Gastrocnemius medialis (tissue), 4 donors: ENCODE data around the gene ALDH1A2. TPM values are rescaled to one million over a fixed set of nuclear protein-coding genes. Genes with fewer than 3 reads are reported as not detected.
A peak's percentile ranks its signal among the peaks of the same experiment; 100 is the strongest.

Source experiments
- ATAC-seq, 2 donors: fragments of 150-250 bp; one replicate each; pipeline ENCODE4 v1.9.1; 2016
- DNase-seq, 2 donors: peaks; one replicate each; pipeline ENCODE4 v3.0.0-alpha.2; 2019
- H3K27ac ChIP-seq, 4 donors: fragments of 200-600 bp; sonication (generic); 1 replicate in 1 of 4; 2 replicates in 3 of 4; pipeline ENCODE4 v1.5.1; 2016 to 2018; ENCODE audit warnings: mild to moderate bottlenecking in 2 of 4, moderate library complexity in 1 of 4
- H3K27me3 ChIP-seq, 3 donors: fragments of 200-600 bp; sonication (generic) in 2 of 3; 1 replicate in 1 of 3; 2 replicates in 2 of 3; pipeline versions ENCODE4 v1.5.1 to v1.6.0; 2016 to 2019; ENCODE audit warnings: mild to moderate bottlenecking in 1 of 3, moderate library complexity in 1 of 3
- H3K36me3 ChIP-seq, 2 donors: fragments of 200-600 bp; sonication (generic) in 1 of 2; one replicate each; pipeline ENCODE4 v1.5.1; 2017 to 2018
- H3K4me1 ChIP-seq, 2 donors: fragments of 200-600 bp; sonication (generic) in 1 of 2; one replicate each; pipeline ENCODE4 v1.5.1; 2016 to 2017; ENCODE audit warnings: mild to moderate bottlenecking in 2 of 2
- H3K4me3 ChIP-seq, 4 donors: fragments of 200-600 bp; sonication (generic) in 3 of 4; 1 replicate in 1 of 4; 2 replicates in 3 of 4; pipeline ENCODE4 v1.5.1; 2016 to 2019; ENCODE audit warnings: mild to moderate bottlenecking in 2 of 4
- H3K9me3 ChIP-seq, 3 donors: fragments of 200-600 bp; sonication (generic) in 2 of 3; 1 replicate in 1 of 3; 2 replicates in 2 of 3; pipeline ENCODE4 v1.5.1; 2016 to 2019
- CTCF ChIP-seq, 5 experiments: fragments of 450-650 bp in 3 of 5; fragments of 200-600 bp in 2 of 5; sonication (generic) in 2 of 5; IDR thresholded peaks in 4 of 5; conservative IDR thresholded peaks in 1 of 5; 1 replicate in 4 of 5; 2 replicates in 1 of 5; pipeline ENCODE4 v1.5.1; 2016 to 2019; ENCODE audit warnings: antibody characterized with exemption in 5 of 5, mild to moderate bottlenecking in 3 of 5, moderate library complexity in 3 of 5
- POLR2A ChIP-seq, 2 donors: fragments of 450-650 bp; IDR thresholded peaks; one replicate each; pipeline ENCODE4 v1.6.1; 2017; ENCODE audit warnings: antibody characterized with exemption in 2 of 2, mild to moderate bottlenecking in 2 of 2, moderate library complexity in 2 of 2
- in situ Hi-C, 4 donors: fragments of 200-750 bp; cut with MboI; loops; one replicate each; pipeline versions ENCODE4 v1.15.0 to v1.8.0; 2017; ENCODE audit warnings: low sequenced_read_pairs in 4 of 4
- intact Hi-C: fragments of 100-400 bp; cut with DNase I; formaldehyde crosslinking; loops from one replicate; pipeline ENCODE4 v1.15.1; 2023; ENCODE audit warnings: low total_unique reads
- total RNA-seq, 4 donors: library from RNA; depleted of rRNA; stranded (reverse); fragments of >200 nt; gene quantifications; one replicate each; pipeline versions ENCODE4 v1.1.0 to v1.2.3, GENCODE V29; 2016

Gene ALDH1A2
- total RNA-seq, 4 donors from 2014 or later = 3.5 to 26.7 (median 5.8) TPM

GRCh38 chr15:58066042-58066867 is 744 bp upstream of the ALDH1A2 start:
- peak overlapping the region; percentile 54 to 62 (median 55) for H3K4me3 ChIP-seq
- DNase-seq (peak; percentile 19 to 31), ATAC-seq (peak; percentile 74 to 83)
- no peaks in the 10 kb centered on the region for H3K9me3 ChIP-seq
- H3K27me3 ChIP-seq = peaks cover 36 to 47% (median 41%) of the 10 kb centered on the region in 3 donors
- H3K36me3 ChIP-seq = no peaks in the 10 kb centered on the region
- TF ChIP-seq CTCF (IDR thresholded peaks at IDR 0.05 in 4 of 5, conservative IDR thresholded peaks at IDR 0.05 in 1 of 5) (peak; percentile 28 to 81 (median 69)), POLR2A (IDR thresholded peaks at IDR 0.05) (peak in 1 of 2 donors; percentile 2)
- H3K4me1 ChIP-seq = peaks cover 0 to 7% of the 10 kb centered on the region in 2 donors
- in situ Hi-C loops = loop anchor here in 3 of 4 donors (5.0 to 25.0 kb wide), 5 partner anchors 201 to 504 kb away; no protein-coding TSS in a partner anchor
- H3K27ac ChIP-seq = peak overlapping the region; percentile 4 to 51 (median 50)
- intact Hi-C loops = loop anchor here (5.0 to 10.0 kb wide), 2 partner anchors 204 to 511 kb away; no protein-coding TSS in a partner anchor

GRCh38 chr15:58064980-58065444 is 499 bp downstream of the ALDH1A2 start:
- Histone ChIP-seq H3K27me3 (peaks cover 36 to 53% (median 41%) of the 10 kb centered on the region in 3 donors), H3K36me3 (no peaks in the 10 kb centered on the region), H3K27ac (peak overlapping the region; percentile 44 to 60 (median 50)), H3K9me3 (no peaks in the 10 kb centered on the region), H3K4me1 (peaks cover 0 to 7% of the 10 kb centered on the region in 2 donors), H3K4me3 (peak overlapping the region; percentile 54 to 62 (median 55))
- intact Hi-C loops = loop anchor here (5.0 to 10.0 kb wide), 2 partner anchors 203 to 510 kb away; no protein-coding TSS in a partner anchor
- DNase-seq = peak in 1 of 2 donors; percentile 11
- in situ Hi-C loops = loop anchor here in 3 of 4 donors (5.0 to 25.0 kb wide), 5 partner anchors 200 to 503 kb away; no protein-coding TSS in a partner anchor
- TF ChIP-seq POLR2A (IDR thresholded peaks at IDR 0.05) (no peak), CTCF (IDR thresholded peaks at IDR 0.05 in 4 of 5, conservative IDR thresholded peaks at IDR 0.05 in 1 of 5) (no peak)
- ATAC-seq = peak in 1 of 2 donors; percentile 3

DNA sequence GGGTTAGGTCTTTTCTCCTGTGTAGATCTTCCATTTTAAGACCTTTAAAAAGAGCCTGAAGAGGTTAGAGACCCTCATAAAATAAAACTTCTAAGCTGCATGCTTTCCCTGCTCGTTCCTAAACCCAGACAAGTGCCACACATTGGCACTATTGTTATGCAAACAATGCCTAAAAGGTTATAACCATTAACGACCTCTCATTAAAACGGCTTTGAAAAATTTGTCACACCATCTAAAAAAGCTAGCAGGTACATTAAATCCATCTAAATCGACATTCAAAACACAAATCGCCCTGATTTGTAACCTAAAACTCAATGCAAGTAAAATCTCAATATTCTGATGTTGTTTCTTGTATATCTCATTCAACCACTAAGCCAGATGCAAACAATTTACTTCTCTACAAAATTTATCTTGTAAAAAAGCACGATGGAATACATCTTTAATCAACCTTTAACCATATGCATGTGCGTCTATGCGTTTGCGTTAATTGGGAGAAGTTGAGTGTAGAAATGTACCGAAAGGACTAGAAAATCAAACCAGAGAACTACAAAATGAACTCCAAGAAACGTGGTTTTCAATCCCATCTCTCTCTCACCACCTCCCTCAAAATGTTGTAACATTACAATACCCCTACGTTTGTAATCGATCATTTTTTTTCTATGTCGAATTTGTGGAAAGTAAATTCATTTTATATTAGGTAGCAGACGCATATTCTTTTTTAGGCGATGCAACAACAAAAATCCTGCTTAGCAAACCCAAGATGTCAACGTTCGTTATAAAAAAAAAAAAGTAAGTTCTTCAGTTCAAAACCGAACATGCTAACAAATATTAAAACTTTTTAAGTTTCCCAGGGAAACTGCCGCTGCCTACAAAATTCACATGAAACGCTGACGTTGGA is 1.2 kb downstream of the ALDH1A2 start:
- in situ Hi-C loops (loop anchor here in 3 of 4 donors (10.0 to 25.0 kb wide), 4 partner anchors 200 to 502 kb away; no protein-coding TSS in a partner anchor), intact Hi-C loops (loop anchor here (10.0 kb wide), 1 partner anchor 510 kb away; no protein-coding TSS in a partner anchor)
- peak overlapping the region; percentile 54 to 62 (median 55) for H3K4me3 ChIP-seq
- TF ChIP-seq POLR2A (IDR thresholded peaks at IDR 0.05) (no peak), CTCF (IDR thresholded peaks at IDR 0.05 in 4 of 5, conservative IDR thresholded peaks at IDR 0.05 in 1 of 5) (no peak)
- peak overlapping the region; percentile 44 to 60 (median 50) for H3K27ac ChIP-seq
- no peak for ATAC-seq
- peaks cover 36 to 53% (median 41%) of the 10 kb centered on the region in 3 donors for H3K27me3 ChIP-seq
- H3K4me1 ChIP-seq = peaks cover 0 to 7% of the 10 kb centered on the region in 2 donors
- DNase-seq = no peak
- H3K36me3 ChIP-seq = no peaks in the 10 kb centered on the region
- no peaks in the 10 kb centered on the region for H3K9me3 ChIP-seq

DNA sequence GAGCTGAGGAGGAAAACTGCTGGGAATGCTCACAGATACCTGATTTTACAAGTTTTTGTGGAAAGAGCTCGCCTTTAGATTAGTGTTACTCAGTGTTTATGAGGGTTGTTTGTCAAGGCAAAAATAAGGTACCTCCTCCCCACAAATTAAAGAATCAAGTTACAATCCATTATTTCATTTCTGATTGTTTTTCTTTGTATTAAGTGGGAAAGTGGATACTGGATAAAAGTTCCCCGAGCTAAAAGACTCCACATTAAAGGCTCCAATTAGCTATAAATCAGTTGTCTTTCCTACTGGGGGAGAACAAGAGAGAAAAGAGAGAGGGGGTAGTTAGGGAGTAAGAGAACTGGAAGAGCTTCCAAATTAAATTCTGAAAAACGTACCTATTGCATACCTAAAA is 1.9 kb downstream of the ALDH1A2 start:
- H3K36me3 ChIP-seq = no peaks in the 10 kb centered on the region
- ATAC-seq = no peak
- intact Hi-C loops = loop anchor here (10.0 kb wide), 1 partner anchor 509 kb away; no protein-coding TSS in a partner anchor
- H3K27ac ChIP-seq = peak overlapping the region in 1 of 4 donors; percentile 9
- H3K4me3 ChIP-seq = peak overlapping the region in 1 of 4 donors; percentile 54
- H3K27me3 ChIP-seq = peaks cover 36 to 53% (median 41%) of the 10 kb centered on the region in 3 donors
- in situ Hi-C loops = loop anchor here in 3 of 4 donors (10.0 to 25.0 kb wide), 4 partner anchors 199 to 501 kb away; no protein-coding TSS in a partner anchor
- no peak for DNase-seq
- peaks cover 0 to 7% of the 10 kb centered on the region in 2 donors for H3K4me1 ChIP-seq
- no peaks in the 10 kb centered on the region for H3K9me3 ChIP-seq
- TF ChIP-seq POLR2A (IDR thresholded peaks at IDR 0.05) (no peak), CTCF (IDR thresholded peaks at IDR 0.05 in 4 of 5, conservative IDR thresholded peaks at IDR 0.05 in 1 of 5) (no peak)
